GM12872 (cell line): Measurements from ENCODE around the gene HIP1R.

Source experiments
- TF ChIP-seq, protein P1 (sequence below): IDR thresholded peaks from 3 replicates; pipeline ENCODE4 v1.5.1; 2011; ENCODE audit warnings: low read depth, mild to moderate bottlenecking, low read length, moderate library complexity; ENCODE audit not compliant: insufficient read depth

The HIP1R gene

DNA sequence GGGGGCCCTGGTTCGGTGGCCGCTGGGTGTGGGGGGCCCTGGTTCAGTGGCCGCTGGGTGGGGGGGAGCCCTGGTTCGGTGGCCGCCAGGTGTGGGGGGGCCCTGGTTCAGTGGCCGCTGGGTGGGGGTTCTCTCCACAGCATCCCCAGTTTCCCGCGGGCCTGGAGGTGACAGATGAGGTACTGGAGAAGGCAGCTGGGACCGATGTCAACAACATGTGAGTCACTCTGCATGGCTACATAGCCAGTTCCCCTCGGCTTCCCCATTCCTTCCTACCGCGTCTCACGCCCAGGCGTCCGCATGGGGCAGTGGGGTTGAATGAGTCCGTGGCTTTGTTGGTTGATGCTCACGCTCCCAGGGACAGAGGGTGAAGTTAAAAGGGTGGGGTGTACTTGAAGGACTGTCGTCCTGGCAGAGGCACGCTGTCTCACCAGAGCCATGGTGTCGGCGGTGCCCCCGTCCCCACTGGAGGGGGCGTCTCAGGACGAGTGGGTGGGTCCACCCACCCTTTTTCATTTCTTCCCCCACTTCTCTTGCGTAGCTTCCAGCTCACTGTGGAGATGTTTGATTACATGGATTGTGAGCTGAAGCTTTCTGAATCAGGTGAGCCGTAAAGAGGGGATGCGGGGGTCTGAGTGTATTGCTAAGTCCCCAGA lies 15.6 kb downstream of the HIP1R start:
- TF ChIP-seq, protein P1, sequence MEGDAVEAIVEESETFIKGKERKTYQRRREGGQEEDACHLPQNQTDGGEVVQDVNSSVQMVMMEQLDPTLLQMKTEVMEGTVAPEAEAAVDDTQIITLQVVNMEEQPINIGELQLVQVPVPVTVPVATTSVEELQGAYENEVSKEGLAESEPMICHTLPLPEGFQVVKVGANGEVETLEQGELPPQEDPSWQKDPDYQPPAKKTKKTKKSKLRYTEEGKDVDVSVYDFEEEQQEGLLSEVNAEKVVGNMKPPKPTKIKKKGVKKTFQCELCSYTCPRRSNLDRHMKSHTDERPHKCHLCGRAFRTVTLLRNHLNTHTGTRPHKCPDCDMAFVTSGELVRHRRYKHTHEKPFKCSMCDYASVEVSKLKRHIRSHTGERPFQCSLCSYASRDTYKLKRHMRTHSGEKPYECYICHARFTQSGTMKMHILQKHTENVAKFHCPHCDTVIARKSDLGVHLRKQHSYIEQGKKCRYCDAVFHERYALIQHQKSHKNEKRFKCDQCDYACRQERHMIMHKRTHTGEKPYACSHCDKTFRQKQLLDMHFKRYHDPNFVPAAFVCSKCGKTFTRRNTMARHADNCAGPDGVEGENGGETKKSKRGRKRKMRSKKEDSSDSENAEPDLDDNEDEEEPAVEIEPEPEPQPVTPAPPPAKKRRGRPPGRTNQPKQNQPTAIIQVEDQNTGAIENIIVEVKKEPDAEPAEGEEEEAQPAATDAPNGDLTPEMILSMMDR, result no peak

DNA sequence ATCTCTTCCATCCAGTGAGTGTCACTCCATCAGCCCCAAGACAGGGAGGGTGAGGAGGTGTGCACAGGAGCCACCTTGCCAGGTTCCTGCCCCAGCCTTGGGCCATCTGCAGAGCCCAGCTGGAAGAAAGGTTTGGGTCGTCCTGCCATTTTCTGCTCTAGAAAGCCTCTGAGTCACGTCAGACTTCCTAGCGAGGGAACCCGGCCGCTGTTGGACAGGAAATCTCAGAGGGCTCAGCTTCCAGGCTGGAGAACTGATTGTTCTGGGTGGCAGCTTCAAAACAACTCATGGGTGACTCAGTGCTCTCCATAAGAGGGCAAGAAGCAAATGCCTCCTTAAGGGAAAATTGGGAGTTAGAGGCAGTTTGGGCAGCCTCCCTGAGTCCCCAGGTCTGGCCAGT lies 16.6 kb downstream of the HIP1R start:
- TF ChIP-seq, protein P1, result no peak

DNA sequence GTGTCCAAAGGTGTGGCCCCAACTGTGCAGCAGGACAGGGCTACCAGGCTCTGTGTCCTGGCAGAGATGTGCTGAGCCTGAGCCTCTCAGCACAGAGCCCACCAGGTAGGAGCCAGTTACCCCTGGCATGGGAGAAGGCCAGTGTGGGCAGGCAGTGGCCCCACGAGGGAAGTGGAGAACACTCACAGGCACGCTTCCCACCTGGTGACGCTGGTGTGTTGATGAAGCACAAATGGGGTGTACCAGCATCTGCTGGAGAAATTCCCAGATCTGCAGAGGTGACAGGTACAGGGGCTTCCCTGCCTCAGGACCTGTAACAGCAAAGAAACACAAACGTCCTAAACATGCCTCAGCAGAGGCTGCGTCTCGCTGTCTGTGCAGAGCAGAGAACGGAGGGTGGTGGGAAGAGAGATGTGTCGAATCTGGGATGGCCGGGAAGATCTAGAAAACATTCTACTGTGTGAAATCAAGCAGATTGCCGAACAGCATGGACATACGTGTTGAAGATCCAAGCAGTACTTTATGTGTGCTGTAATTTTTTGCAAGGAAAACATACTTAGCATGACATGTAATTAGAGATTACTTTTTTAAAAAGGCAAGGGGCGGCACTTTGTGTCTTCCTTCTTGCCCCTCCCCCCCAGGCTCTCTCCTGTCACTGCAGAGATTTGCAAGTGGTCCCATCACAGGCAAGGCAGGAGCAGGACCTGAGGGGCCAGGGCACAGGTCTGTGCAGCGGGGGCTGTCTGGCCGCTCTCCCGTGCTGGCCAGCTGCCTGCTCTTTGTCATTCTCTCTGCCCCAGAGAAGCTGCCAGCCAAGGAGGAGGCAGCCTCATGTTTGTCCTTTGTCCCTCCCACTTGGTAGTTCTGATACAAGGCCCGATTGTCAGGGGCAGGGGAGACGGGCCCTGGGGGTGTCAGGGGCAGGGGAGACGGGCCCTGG lies 17.3 kb downstream of the HIP1R start:
- TF ChIP-seq, protein P1, result no peak

- TF ChIP-seq, protein P1, result no peak
Measured at GRCh38 chr12:122853582-122854245, 18.5 kb downstream of the HIP1R start.

- TF ChIP-seq, protein P1, result no peak
Measured at GRCh38 chr12:122854554-122854953, 19.3 kb downstream of the HIP1R start.

- TF ChIP-seq, protein P1, result no peak
Measured at GRCh38 chr12:122855071-122855829, 20.0 kb downstream of the HIP1R start.
